Stimulated activated CD4-positive, alpha-beta T cell treated with anti-CD3 and anti-CD28 coated beads, Interleukin-4, amount 100 ng/mL, for 4 hours (primary cell): Measurements from ENCODE around the gene STARD5.
A peak's percentile ranks its signal among the peaks of the same experiment; 100 is the strongest.

Experiments used
- DNase-seq, 2 experiments: peaks; one replicate each; pipeline ENCODE4 v3.0.0-alpha.2; 2020

Gene STARD5

DNA sequence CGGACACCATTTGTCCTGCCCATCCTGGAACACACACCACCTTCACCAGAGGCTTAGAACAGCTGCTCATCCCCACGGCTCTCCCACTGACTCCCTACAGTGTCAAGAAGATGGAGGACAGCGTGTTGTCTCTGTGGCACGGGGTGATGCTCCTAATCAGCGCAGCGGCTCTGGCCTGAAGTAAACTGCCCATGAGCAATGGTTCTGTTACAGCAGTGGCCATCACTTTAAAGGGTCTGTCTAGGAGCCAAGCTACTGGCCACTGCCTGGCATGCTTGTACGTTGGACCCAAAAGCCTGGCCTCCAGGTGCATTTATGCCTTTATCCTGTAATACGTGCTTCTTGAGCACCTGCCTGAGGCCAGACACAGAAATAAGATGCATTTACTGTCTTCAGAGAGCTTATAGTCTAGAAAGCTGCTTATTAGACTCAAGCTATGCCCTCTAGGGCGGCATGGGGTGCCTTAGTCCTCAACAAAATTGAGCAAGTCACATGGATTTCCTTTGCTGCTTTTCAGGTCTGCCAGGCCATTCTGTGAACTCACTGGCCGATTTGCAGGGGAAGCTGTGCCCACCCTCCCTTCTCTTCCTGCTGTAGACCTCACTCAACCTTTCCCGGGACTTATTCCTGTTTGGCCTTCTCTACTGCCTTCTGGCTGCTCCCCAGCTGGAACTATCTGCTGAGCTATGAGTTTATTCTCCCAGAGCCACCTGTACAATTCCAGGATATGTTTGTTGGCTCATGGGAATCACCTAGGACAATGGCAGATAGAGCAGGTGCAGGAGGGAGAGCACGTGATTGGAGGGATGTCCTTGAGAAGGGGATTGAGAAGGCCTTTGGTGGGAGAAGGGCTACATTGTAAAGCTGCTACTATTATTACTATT is 51.9 kb downstream of the STARD5 start:
- DNase-seq: no peak

- no peak for DNase-seq
Observed at GRCh38 chr15:81270781-81271491, 53.0 kb downstream of the STARD5 start.

- DNase-seq: no peak
Observed at GRCh38 chr15:81270188-81270587, 53.8 kb downstream of the STARD5 start.

GRCh38 chr15:81268881-81269601 is 54.9 kb downstream of the STARD5 start:
- no peak for DNase-seq

- DNase-seq: no peak
Observed at GRCh38 chr15:81268340-81268739, 55.6 kb downstream of the STARD5 start.

DNA sequence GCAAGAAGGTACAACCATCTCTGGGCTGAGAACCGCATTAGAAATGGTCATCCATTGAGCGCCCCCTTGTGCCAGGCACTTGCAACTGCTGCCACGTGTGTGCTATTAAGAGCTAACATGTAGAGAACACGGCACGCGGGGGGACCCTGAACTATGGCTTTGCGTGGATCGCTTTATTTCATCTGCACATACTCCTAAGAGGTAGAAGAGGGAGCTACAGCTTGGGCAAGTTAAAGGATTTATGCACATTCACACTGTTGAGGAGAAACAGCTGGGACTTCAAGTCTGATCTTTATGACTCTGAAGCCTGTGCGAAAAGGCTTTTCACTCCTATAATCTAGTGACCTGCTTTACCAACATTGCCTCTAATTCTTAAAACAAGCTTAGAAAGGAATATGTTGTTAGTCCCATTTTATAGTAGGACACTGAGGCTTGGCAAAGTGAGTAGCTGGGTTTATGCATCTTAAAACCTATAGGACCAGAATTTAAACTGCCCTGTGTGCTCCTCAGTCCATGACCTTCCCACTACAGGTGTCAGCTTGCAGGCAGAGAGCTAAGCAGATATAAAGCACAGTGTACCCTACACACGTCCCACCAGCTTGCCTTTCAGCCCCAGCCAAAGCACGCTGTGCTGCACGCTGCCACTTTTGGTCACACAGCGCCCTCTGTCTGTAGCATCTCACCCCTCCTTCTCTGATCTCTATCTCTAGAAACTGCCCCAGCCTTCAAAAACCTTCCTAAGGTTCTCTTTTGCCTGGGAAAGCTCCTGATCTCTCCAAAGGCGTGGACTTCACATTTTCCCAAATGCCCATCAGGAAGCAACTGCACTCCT is 57.8 kb downstream of the STARD5 start:
- peak; percentile 80 to 82 for DNase-seq

DNA sequence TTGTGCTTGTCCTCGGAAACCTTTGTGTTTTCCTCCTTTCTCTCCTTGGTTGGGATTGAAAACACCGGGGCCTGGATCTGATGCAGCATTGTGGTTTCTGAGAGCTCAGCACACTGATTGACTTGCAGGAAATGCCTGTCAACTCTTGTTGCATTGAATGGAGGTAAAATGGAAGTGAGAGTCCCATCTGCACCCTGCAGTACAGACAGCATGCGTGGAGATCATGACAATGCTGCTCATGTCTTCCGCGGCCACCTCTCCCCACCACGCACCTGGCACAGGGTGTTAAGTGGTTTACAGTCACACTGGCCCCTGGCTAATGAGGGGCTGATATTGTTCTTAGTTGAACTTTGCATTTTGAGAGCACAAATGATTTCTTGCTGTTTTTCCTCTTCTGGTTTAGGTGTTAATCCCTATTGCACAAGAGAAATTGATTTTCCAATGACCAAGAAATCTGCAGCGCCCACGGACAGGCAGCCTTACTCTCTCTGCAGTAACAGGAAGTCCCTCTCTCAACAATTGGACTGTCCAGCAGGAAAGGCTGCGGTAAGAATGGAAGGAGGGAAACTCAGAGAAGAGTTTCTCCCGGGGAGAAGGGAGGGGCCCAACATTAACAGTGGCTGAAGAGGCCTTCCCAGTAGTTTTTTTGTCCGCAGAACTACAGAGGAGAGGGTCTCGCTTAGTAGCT is 58.5 kb downstream of the STARD5 start:
- DNase-seq: no peak

DNA sequence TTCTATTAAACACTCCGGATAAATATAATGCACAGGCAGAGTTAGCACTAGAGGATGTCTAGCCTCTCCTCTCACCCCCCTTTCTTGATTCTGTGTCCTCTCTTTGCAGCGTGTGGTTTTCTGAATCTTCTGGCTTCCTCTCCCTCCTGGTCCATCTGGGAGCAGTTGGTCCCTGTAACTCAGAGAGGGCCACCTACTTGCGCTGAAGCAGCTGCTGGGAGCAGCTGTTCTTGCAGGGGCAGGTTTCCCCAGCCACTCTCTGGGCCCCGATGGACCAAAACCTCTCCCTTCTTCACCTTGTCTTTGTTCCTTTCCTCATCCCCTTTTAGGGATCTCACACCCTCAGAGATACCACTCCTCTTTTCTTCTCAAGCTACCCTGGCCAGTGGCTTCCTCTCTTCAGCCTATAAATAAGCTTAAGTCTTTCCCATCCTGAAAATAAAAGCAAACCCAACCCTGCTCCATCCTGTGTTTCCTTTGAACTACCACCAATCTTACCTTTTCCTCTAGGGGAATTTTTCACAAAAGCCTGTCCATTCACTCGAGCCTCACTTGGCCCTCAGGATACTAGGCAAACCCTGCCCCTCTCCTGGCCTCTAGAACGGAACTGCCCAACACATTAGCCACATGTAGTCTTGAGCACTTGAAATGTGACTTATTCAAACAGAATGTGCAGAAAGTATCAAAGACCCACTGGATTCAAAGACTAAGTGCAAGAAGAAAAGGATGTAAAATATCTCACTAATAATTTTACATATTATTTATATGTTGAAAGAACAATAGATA is 59.7 kb downstream of the STARD5 start:
- DNase-seq: no peak

- no peak for DNase-seq
Observed at GRCh38 chr15:81263477-81263876, 60.5 kb downstream of the STARD5 start.

- no peak for DNase-seq
Observed at GRCh38 chr15:81261172-81261811, 62.6 kb downstream of the STARD5 start.

DNA sequence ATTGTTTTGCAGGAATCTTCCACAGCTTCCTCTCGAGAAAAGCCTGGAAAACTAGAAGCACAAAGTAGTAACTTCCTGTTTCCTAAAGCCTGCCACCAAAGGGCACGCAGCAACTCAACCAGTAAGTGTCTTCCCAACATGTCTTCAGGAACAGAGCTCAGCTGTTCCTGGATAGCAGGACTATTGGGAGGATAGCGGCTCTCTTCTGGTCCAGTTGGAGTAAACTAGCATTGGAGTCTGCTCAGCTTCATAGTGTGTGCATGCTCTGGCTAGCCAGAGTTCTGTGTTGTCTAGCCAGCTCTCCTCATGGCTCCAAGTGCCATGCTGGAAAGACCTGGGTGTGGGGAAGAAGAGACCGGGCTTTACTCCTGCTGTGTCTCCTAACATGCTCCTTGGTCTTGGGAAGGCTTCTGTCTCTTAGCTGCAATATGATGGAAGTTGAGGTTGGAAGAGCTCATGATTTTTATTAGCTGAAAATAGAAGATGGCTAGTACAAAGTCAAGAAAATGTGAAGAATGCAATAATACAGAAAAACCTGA is 64.1 kb downstream of the STARD5 start:
- DNase-seq: no peak
